Lower leg skin (tissue), 4 donors: ENCODE data around the gene CNTN4. TPM values are rescaled to one million over a fixed set of nuclear protein-coding genes. Genes with fewer than 3 reads are reported as not detected.

Source experiments
- DNase-seq, 2 donors: peaks; one replicate each; pipeline ENCODE4 v3.0.0-alpha.2; 2019; ENCODE audit warnings: low spot score in 2 of 2
- H3K4me3 ChIP-seq: fragments of 200-600 bp; sonication (generic); 2 replicates; pipeline ENCODE4 v1.5.1; 2017; ENCODE audit warnings: mild to moderate bottlenecking, low read depth; ENCODE audit not compliant: poor library complexity, severe bottlenecking
- POLR2A ChIP-seq, 2 donors: fragments of 450-650 bp; IDR thresholded peaks; one replicate each; pipeline ENCODE4 v1.6.1; 2016 to 2017; ENCODE audit warnings: antibody characterized with exemption in 2 of 2, mild to moderate bottlenecking in 1 of 2, moderate library complexity in 1 of 2
- WGBS, 2 donors: methylation state at CpG; one replicate each; pipeline ENCODE4 v1.1.5; 2018; 5-methylcytosine and 5-hydroxymethylcytosine counted together
- intact Hi-C: fragments of 100-400 bp; cut with DNase I; formaldehyde crosslinking; loops from one replicate; pipeline ENCODE4 v1.15.0; 2023; ENCODE audit warnings: low total_unique reads
- total RNA-seq, 4 donors: library from RNA; depleted of rRNA; stranded (reverse); fragments of >200 nt; gene quantifications; one replicate each; pipeline ENCODE4 v1.1.0, GENCODE V29; 2016
- TF ChIP-seq, protein P1 (sequence below), 3 donors: fragments of 450-650 bp; IDR thresholded peaks; one replicate each; pipeline ENCODE4 v1.5.1; 2016; ENCODE audit warnings: antibody characterized with exemption in 3 of 3, mild to moderate bottlenecking in 3 of 3, moderate library complexity in 2 of 3

Gene CNTN4
- total RNA-seq, 4 donors from 2014 or later = 1.8 to 6.1 (median 2.6) TPM

DNA sequence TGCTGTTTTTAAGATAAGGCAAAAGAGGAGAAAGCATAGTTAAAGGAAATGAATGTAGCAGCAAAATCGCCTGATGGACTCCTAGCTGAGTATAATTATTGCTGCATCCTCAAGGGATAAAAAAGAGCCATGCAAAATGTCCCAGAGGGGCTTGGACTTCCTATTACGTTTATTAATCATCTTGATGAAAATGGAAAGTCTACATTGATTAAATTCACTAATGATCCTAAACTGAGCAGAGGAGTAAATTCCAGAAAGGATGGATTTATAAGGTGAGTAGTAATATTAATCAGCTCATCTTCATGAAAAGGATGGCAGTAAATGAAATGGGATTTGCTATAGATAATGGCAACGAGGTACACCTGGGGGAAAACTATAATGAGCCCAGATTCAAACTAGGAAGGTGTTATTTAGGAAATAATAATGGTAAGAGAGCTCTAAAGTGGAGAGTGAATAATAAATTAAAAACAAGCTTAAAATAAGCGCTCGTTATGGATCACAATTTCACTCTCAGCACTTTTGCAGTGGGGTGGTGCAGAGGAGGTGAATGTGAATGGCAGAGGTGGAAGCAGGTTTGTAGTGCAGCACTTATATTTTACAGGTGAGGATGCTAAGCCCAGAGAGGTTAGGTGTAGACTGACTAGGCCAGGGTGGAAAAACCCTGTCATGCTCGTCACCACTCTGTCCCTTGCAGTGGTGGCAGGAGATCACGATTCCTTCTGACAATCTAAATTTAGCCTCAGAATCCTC lies 989.2 kb downstream of the CNTN4 start:
- DNase-seq = no peak
- H3K4me3 ChIP-seq = no peak overlapping the region
- intact Hi-C loops = no loop called here
- 65 to 67% methylated on average over 7 of the region's 7 CpGs for WGBS, 2 donors
- TF ChIP-seq, protein P1, sequence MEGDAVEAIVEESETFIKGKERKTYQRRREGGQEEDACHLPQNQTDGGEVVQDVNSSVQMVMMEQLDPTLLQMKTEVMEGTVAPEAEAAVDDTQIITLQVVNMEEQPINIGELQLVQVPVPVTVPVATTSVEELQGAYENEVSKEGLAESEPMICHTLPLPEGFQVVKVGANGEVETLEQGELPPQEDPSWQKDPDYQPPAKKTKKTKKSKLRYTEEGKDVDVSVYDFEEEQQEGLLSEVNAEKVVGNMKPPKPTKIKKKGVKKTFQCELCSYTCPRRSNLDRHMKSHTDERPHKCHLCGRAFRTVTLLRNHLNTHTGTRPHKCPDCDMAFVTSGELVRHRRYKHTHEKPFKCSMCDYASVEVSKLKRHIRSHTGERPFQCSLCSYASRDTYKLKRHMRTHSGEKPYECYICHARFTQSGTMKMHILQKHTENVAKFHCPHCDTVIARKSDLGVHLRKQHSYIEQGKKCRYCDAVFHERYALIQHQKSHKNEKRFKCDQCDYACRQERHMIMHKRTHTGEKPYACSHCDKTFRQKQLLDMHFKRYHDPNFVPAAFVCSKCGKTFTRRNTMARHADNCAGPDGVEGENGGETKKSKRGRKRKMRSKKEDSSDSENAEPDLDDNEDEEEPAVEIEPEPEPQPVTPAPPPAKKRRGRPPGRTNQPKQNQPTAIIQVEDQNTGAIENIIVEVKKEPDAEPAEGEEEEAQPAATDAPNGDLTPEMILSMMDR (IDR thresholded peaks at IDR 0.05) = no peak
- no peak for TF ChIP-seq POLR2A (IDR thresholded peaks at IDR 0.05)

DNA sequence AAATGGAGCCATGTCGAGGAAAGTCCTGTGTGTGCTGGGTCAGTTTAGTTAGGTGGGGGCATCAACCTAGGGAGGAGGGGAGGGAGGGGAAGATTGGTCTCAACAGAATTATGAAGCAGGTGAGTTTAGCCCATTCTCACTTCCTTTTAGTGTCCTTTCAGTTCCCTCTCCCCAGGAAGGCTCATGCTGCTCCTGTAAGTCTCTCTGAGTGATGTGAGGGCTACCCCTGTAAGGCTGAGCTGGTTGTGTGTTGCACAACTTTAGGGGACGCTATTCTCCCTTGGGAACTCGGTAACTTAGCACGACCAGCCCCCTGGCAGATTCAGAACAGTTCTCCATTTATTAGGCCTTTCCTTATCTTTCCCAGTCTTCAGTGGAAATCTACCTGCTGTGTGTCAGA lies 990.4 kb downstream of the CNTN4 start:
- no peak for DNase-seq
- intact Hi-C loops = no loop called here
- WGBS, 2 donors = 72 to 83% methylated on average over 4 of the region's 4 CpGs
- no peak overlapping the region for H3K4me3 ChIP-seq
- TF ChIP-seq POLR2A (IDR thresholded peaks at IDR 0.05) = no peak
- TF ChIP-seq, protein P1 (IDR thresholded peaks at IDR 0.05) = no peak

DNA sequence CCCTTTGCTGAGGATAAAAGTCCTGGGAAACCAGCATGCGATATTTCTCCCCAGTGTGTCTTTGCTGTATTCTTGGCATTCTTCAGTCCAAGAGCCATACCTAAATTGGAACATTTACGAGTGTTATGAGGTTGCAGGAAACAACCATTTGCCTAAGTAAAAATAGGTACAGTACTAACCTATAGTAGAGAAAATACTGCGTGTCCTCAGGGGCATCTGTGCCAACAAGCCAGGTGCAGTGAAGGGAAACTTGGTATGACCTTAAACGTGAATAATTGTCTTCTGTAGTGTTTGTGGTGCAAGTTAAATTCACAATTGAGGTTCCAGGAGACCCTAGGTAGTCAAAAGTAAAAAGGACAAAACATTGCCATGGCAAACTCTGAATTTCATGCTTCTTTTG lies 999.3 kb downstream of the CNTN4 start:
- WGBS, 2 donors = 71 to 72% methylated on average over 4 of the region's 4 CpGs
- TF ChIP-seq POLR2A (IDR thresholded peaks at IDR 0.05) = no peak
- TF ChIP-seq, protein P1 (IDR thresholded peaks at IDR 0.05) = no peak
- H3K4me3 ChIP-seq = no peak overlapping the region
- intact Hi-C loops = no loop called here
- no peak for DNase-seq

DNA sequence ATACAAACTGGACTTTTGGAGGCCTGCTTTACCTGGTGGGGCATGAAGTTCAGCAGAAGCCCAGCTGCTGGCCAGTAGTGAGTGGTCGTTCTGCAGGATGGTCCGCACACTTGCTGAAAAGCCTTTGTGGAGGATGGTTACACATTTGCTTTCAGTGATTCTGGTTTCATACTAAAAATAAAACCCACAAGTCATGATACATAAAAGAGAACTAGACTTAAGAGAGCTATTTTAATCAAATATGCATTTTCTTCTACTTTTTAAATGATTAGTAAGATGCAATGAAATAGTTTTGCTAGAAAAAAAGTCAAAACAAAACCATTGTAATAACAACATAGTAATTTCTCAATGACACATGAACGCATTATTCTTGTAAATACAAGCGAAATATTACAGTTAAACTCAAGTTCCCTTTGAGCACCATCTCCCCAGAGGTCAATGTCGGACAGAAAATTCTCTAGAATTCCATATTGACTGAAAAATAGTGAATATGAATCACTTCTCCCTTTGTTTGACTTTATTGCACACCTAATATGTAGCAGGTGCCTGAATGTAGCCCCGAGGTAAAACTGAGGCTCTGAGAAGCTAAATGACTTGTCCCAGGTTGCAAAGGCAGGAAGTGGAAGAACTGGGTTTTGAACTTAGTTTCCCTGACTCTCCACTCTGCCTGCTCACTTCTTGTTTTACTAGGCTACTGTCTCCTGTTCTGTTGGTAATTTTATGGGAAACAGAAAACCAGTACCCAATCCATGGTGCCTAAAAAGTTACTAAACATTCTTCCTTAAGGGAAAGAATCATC lies 1003.2 kb downstream of the CNTN4 start:
- TF ChIP-seq POLR2A (IDR thresholded peaks at IDR 0.05) = no peak
- TF ChIP-seq, protein P1 (IDR thresholded peaks at IDR 0.05) = no peak
- WGBS, 2 donors = 78 to 88% methylated on average over 6 of the region's 6 CpGs
- H3K4me3 ChIP-seq = no peak overlapping the region
- no peak for DNase-seq
- intact Hi-C loops = no loop called here

DNA sequence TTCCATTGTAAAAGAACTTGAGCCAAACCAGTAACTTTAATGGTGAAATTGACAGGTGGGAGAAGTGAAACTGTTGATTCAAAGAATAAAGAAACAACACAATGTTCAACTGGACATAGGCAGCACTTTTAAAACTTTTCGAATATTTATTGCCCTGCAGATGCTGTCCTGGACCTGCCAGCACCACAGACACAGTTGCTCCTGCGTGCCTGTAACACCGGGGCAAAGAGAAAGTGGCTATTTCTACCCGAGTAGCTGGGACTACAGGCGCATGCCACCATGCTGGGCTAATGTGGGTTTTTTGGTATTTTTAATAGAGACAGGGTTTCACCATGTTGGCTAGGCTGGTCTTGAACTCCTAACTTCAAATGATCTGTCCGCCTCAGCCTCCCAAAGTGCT lies 1004.1 kb downstream of the CNTN4 start:
- H3K4me3 ChIP-seq = no peak overlapping the region
- 86 to 87% methylated on average over 6 of the region's 6 CpGs for WGBS, 2 donors
- TF ChIP-seq, protein P1 (IDR thresholded peaks at IDR 0.05) = no peak
- TF ChIP-seq POLR2A (IDR thresholded peaks at IDR 0.05) = no peak
- intact Hi-C loops = no loop called here
- DNase-seq = no peak
